Left kidney (tissue), 2 donors: ENCODE data around the gene MYRF. TPM values are rescaled to one million over a fixed set of nuclear protein-coding genes. Genes with fewer than 3 reads are reported as not detected.
A peak's percentile ranks its signal among the peaks of the same experiment; 100 is the strongest.

ENCODE experiments used
- DNase-seq: peaks from one replicate; pipeline ENCODE4 v3.0.0-alpha.2; 2013
- polyA plus RNA-seq: library from polyadenylated mRNA; unstranded; fragments of 120-200 nt; gene quantifications from one replicate; pipeline ENCODE4 v1.2.1, GENCODE V29; 2013; ENCODE audit not compliant: insufficient read length

Gene MYRF
- polyA plus RNA-seq, 1 donor: 23.1 TPM

DNA sequence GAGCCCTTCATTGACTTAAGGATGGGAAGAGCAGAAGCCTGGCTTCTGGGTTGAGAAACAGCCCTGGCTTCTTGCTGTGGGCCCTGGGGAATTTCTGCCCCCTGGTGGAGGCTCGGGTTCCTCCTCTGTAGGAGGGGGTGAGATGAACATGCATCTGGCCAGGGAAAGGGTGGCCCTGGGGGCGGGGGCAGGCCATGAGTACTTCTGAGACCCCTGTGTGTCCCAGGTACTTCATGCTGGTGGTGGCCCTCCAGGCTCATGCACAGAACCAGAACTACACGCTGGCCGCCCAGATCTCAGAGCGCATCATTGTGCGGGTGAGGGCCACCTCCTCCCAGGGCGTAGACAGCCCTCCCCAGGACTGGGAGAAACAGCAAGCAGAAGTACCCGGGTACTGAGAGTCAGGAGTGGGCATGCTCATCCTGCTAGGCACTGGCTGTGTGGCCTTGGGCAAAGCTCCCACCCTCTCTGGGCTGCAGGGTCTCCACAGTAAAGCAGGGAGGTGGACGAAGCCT, 24.2 kb downstream of the MYRF start:
- DNase-seq: no peak

DNA sequence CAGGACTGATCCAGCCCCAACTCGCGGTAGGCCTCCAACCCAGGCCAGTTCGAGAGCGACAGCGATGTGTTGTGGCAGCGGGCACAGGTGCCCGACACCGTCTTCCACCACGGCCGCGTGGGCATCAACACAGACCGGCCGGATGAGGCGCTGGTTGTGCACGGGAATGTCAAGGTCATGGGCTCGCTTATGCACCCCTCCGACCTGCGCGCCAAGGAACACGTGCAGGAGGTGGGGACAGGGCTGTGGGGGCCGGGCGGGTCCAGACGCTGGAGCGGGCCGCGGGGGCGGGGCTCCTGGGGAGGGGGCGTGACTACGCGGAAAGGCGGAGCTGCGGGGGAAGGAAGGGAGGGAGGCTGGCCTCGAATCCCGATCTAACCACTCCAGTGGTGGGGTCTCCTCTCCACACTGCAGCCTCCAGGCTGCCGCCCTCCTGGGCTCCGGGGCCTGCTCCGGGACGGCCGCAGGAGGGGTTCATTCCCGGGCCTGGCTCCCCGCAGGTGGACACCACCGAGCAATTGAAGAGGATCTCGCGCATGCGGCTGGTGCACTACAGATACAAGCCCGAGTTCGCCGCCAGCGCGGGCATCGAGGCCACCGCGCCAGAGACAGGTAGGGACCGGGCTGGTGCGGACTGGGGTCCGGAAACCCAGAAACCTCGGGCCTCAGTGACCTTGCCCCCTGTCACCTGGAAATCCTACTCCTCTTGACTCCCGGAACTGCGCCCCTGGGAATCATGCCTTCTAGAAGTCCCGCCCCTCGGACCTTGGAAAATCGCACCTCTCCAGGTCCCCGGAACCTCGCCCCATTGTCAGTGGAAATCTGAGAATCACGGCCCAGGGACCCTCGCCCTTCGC, 25.0 kb downstream of the MYRF start:
- DNase-seq: no peak

DNA sequence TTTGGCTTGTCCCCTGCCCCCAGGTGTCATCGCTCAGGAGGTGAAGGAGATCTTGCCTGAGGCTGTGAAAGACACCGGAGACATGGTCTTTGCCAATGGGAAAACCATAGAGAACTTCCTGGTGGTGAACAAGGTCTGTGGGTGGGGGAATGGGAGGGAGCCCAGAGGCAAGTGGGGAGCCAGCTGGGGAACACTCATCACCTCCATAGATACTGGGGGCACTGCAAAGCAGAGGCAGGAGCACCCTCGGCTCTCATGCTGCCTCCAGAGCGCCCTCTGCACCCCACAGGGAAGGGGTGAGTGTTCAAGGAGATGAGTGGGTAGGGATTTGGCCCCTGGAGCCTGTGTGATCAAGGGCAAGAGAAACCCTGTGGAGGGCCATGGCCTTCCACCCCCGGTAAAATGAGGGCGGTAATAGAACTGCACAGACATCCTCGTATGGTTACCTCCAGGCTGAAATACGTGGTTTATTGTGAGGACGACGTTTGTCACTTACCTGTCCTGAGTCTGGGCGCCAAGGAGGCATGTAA, 26.0 kb downstream of the MYRF start:
- DNase-seq: no peak

DNA sequence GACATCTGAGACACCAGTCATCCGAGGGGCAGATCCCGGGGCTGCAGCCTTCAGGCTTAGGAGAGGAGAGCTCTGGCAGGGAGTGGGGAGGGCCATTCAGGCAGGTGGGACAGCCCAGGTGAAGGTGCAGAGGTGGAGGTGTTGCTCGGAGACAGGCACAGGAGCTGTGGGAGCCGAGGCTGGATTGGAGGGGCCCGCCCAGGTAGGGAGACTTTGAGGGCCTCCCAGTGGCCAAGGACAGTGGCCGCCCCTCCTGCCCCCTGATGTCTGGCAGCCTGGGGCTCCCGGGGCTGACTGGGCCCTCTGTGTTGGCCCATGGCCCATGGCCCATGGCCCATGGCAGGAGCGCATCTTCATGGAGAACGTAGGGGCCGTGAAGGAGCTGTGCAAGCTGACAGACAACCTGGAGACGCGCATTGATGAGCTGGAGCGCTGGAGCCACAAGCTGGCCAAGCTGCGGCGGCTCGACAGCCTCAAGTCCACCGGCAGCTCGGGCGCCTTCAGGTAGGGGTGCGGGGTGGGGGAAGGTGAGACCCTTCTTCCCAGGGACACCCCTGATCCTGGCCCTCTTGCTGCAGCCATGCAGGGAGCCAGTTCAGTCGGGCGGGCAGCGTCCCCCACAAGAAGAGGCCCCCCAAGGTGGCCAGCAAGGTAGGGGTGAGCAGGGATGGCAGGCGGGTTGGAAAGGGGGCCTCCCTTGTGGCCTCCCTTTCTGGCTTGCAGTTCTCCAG, 26.6 kb downstream of the MYRF start:
- DNase-seq: no peak

DNA sequence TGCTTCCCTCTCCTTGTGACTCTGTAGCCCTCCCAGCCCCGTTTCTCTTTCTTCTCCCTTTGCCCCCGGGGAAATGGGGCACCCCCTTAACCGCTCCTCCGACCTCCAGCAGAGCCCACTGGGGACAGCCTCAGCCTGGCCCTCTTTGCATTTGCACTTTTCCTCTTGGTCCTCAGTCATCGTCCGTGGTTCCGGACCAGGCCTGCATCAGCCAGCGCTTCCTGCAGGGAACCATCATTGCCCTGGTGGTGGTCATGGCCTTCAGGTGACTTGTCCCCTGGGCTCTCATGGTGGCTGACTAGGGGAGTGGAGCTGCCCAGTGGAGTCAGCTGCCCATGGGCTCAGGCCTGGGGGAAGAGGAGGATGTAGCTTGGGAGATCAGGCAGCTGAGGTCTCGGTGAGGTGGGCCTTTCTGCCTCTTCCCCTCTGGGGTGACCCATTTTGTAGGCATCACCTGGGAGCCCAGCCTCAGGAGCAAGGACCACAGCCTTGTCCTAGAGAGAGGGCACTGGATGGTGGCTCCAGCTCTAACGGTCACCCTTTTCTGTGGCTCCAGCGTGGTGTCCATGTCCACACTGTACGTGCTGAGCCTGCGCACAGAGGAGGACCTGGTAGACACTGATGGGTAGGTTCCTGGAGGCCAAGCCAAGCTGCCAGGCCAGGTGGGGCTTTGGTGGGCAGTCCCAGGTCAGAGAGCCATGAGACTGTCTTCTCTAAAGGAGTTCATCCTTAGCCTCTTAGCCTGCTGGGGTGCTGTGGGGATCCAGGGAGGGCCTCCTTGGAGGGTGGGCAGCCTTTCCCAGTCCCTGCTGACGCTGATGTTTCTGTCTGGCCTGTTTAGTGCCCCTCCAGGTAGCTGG, 27.5 kb downstream of the MYRF start:
- no peak for DNase-seq

DNA sequence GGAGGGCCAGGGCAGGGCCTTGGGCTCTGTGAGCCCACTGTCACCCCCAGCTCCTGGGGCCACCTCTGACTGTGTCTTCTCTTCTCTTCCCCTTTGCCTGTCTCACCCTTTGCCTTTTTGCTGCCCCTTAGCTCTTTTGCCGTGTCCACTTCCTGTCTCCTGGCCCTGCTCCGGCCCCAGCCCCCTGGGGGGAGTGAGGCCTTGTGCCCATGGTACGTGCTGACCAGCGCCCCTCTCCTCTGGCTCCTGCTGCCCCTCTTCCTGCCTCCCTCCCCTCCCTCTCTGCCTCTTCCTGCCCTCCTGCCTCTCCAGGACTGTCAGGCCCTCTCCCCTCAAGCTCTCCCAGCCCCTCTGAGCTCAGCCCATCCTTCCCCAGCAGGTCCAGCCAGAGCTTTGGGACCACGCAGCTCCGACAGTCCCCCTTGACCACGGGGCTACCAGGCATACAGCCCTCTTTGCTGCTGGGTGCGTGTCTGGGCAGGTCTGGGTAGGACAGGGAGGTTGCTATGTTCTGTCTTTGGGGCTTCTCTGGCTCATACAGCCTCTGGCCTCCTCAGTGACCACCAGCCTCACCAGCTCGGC, 28.2 kb downstream of the MYRF start:
- no peak for DNase-seq

DNA sequence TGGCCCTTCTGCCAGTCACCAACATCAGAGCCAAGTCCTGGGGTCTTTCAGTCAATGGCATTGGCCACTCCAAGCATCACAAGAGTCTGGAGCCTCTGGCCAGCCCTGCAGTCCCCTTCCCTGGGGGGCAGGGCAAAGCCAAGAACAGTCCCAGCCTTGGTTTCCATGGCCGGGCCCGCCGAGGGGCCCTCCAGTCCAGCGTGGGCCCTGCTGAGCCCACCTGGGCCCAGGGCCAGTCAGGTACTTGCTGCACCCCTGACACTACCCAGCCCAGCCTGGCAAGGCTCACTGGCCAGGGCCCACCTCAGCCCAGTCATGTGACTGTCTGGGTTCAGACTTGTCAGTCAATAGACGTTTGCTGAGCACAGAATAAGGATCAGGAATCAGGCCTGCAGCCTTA, 29.1 kb downstream of the MYRF start:
- DNase-seq: no peak

DNA sequence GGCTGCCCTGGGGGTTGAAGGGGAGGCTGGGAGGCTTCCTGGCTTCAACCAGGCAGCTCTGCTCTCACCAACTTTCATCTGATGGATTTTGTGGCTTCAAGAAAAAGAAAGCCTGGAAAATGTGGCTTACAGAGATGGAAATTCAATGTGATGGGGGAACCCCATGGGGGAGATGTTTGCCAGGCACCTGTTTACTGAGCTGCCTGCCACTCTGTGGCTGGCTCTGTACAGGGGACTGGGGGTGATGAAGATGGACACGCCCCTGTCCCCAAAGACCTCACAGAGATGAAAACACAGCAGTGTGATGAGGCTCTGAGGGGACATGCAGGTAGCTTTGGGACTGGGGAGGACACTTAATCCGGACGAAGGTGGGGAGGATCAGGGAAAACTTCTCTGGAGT, 29.9 kb downstream of the MYRF start:
- no peak for DNase-seq

DNA sequence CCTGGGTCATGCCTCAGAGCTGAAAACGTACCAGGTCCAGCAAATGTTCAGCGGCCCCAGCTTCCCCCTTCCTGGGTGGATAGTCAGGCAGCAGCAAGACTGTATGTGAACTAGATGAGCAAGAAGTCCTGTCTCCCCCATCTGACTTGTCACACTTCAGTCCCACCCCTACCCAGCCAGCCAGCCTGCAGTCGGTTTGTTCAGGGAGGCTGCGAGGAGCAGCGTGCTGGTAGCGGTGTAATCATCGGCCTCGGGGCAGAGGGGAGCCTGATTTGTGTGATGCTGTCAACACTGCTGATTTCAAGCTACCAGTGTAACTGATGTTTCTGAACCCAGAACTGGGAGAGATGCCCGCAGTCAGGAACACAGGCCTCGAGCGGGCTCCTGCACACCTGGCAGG, 30.4 kb downstream of the MYRF start:
- no peak for DNase-seq

DNA sequence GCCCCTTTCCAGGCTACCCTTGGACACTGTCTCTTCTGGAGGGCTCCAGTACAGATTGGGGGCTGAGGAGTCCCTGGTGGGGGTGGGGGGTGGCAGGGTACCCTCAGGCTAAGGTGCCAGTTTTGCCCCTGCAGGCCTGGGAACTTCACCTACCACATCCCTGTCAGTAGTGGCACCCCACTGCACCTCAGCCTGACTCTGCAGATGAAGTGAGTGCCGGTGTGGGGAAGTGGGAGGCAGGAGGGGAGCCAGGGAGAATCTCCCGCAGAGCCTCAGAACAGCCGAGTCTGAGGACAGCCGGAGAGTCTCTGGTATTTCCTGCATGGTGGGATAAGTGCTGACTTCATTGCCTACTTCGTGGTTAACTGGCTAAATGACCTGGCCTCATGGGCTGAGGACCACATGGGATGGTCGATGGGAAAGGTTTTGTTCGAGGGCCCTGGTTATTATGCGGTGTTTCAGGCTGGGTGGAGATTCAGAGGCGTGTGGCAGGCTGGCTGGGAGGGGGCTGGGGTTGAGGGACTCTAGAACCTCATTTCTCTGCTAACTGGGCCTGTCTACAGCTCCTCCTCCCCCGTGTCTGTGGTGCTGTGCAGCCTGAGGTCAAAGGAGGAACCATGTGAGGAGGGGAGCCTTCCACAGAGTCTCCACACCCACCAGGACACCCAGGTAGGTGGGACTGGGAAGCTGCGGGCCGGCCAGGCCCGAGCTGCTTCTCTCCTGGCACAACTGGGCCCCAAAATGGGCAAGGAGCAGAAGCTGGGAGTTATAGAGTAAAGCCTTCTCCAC, 31.5 kb downstream of the MYRF start:
- no peak for DNase-seq

DNA sequence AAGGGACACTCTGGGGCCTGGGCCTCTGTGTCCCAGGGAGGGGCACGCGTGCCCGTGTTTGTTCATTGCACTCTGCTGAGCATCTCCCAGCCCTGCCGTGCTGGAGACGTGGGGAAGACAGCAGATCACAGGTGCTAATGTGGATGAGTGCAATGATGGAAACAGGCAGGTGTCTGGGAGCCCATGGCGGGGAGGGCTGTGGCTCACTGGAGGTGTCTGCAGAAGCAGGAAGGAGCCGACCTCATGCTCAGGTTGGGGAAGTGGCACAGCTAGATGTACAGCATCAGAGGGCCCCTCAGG, 32.0 kb downstream of the MYRF start:
- no peak for DNase-seq

DNA sequence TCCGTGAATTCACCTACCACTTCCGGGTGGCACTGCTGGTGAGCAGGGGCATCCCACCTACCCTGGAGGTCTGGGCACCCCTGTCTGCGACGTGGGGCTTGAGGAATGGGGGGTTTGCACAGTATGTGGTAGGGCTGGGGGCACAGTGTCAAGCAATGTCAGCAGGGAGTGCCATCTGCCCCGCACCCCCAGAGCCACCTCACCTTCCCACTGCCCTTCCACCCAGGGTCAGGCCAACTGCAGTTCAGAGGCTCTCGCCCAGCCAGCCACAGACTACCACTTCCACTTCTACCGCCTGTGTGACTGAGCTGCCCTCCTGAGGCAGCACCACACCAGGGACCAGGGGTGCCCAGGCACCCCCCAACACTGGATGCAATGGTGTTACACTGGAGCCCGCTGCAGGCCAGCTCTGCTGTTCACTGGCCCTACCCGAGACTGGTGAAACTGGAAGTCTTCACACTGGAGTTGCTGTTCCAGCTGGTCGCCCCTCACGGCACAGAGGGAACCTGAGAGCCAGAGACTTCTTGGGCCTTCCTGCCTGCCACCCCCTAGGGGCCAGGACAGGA, 33.5 kb downstream of the MYRF start:
- DNase-seq: no peak

DNA sequence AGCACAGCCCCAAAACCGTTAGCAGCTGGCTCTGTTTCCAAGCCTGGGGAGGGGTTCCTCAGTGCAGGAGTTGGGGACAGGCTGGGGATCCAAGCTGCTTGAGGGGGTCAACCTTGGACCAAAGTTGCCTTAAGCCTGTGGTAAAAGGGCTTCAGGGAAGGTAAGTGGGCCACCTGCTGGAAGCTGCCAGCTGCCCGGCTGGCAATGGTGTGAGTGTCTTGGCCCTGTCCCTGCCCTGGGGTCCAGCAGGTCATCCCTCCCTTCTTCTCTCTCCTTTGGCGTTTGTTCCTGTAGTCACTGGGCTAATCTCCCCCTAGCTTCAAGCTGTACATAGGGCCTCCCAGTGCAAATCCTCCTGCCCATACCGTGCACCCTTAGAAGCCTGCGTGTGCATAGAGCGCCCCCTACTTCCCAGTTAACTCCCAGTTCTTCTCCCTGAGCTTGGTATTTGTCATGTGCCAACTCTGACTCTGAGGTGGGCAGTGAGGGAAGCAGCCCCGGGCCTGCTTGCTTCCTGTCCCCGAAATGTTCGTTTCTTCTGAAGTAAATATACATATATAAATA, 35.6 kb downstream of the MYRF start:
- DNase-seq: no peak

DNA sequence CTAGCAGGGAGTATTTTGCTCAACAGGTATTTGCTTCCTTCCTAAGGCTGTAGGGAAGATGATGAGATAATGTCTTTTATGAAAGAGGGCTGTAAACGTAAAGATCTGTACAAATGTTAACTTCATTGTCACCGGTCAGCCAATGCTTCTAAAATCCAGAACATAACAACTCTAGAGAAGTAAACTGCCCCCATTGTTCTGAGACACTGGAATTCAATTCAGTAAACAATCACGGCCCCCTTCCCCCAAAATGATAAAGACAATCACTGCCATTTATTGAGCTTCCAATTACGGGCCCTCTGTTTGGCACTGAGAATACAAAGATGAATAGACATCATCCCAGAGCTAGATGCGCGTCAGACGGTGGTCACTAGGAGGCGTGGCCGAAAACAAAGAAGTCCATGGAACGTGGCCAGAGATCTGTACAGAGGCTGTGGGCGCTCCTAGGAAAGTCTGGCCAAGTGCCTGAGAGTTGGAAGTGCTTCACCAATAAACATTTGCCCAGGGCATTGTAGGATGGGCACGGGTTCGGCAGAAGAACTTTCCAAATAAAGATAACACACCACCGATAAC, 39.4 kb downstream of the MYRF start:
- peak; percentile 89 for DNase-seq

DNA sequence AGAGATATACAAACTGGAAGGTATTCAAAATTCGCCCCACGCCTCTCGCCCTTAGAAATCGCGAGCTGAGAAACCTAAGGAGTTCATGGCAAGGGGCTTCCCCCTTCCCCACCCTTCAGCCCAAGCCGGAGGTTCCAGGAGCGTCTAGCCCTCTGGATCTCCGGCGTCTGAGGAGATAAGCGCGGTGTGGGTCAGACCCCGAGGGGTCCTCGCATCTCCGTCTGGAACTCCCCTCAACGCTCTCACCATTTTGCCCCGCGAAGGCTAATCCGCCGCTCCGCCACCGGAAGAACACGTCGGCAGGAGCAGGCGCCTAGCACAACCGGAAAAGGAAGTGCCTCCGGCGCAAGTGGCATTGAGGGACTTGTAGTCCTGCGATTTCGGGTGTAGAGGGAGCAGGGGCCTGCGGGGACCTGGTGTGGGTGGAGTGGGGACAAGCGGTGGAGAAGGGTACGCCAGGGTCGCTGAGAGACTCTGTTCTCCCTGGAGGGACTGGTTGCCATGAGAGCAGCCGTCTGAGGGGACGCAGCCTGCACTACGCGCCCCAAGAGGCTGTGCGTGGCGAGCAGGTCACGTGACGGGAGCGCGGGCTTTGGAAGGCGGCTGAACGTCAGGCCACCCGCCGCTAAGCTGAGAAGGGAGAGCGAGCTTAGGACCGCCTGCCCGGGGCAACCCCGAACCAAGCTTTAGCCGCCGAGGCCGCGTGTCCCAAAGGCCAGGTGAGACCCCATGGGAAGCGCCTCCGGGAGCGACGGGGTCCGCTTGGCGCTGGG, 40.1 kb downstream of the MYRF start, which contains the start of the genes FEN1 and TMEM258:
Gene FEN1, plus strand, starts transcription at position 602 of the 773 bp plus-strand sequence. CDS start 2,451 bp downstream, outside the sequence.
Gene TMEM258, minus strand, starts transcription at position 290 of the 773 bp plus-strand sequence. Its CDS starts 41 bp downstream, at position 249.
- DNase-seq: peak; percentile 93

DNA sequence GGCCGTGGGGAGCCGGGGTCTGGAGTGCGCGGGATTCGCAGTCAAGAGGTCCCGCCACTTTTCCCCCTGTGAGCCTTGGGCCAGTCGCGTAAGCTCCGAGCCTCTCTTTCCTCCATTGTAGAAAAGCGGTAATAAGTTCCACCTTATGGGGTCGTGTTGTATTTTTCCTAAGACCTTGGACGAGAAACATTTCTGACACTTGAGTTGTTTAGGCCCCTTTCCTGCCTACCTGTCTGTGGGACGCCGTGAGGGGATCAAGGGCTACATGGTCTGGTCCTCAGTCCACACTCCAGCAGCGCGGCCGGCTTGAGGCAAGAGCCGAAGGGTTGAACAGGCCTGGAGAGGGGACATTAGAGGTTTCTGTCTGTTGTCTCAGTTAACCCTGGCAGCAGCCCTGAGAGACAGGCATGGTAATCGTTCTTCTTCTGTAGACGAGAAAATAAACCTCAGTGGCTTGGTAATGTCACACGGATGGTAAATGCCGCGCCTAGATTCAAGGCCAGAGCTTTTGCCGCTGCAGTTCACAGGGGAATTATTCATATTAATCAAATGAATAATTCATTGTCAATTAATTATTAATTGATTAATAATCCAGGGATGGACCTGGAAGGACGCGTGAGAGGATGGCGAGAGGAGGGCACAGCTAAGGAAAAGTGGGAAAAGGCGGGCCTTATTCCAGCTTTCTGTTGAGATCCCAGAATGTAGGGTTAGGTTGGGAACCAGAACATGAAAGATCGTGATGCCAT, 40.8 kb downstream of the MYRF start:
- DNase-seq: no peak

DNA sequence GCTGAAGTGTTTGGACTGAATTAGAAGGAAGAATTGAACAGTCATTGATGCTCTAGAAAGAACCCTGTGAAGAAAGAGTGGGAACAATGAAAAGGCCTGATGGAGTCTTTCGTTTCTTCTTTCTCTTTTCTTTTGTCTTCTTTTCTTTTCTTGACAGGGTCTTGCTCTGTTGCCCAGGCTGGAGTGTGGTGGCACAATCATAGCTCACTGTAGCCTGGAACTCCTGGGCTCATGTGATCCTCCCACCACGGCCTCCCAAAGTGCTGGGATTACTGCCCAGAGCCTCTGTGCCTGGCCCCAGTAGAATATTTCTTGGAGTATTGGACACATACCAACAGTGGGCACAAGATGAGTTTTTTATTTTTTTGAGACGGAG, 41.4 kb downstream of the MYRF start:
- no peak for DNase-seq

DNA sequence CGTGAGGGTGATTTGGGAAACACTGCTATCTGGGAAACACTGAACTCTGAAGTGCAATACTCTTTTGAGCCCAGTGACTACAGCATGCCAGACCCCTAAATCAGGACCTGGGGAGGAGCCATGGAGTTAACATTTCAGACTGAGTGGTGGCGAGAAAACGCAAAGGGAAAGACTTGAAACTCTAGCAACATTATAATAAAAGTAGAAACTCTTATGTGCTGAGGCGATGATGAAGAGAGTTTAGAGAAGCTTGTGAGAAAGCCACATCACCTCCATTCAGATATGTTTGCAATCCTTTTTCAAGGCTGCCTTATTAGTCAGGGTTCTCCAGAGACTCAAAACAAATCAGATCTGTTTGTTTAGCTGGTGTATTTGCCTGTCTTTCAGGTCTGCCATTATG, 42.1 kb downstream of the MYRF start:
- no peak for DNase-seq
